Mucosa of stomach (tissue), 1 donor: ENCODE measurements around the gene S100A2.
A peak's percentile ranks its signal among the peaks of the same experiment; 100 is the strongest.

Experiments
- H3K27me3 ChIP-seq: one replicate; pipeline ENCODE4 v1.7.0; 2013; ENCODE audit warnings: mild to moderate bottlenecking, low read length; ENCODE audit not compliant: control insufficient read depth, insufficient read depth
- H3K36me3 ChIP-seq: one replicate; pipeline ENCODE4 v1.7.0; 2013; ENCODE audit warnings: low read length; ENCODE audit not compliant: control insufficient read depth, insufficient read depth
- H3K4me1 ChIP-seq: one replicate; pipeline ENCODE4 v1.7.0; 2013; ENCODE audit warnings: mild to moderate bottlenecking, low read length; ENCODE audit not compliant: control insufficient read depth, insufficient read depth
- H3K4me3 ChIP-seq: one replicate; pipeline ENCODE4 v1.7.0; 2013; ENCODE audit warnings: low read length
- H3K9ac ChIP-seq: one replicate; pipeline ENCODE4 v1.7.0; 2013; ENCODE audit warnings: mild to moderate bottlenecking, low read length, moderate library complexity
- H3K9me3 ChIP-seq: one replicate; pipeline ENCODE4 v1.7.0; 2013; ENCODE audit warnings: mild to moderate bottlenecking, low read length, moderate library complexity; ENCODE audit not compliant: control insufficient read depth
- donor health status: Pancreatic carcinoma.

The S100A2 gene

DNA sequence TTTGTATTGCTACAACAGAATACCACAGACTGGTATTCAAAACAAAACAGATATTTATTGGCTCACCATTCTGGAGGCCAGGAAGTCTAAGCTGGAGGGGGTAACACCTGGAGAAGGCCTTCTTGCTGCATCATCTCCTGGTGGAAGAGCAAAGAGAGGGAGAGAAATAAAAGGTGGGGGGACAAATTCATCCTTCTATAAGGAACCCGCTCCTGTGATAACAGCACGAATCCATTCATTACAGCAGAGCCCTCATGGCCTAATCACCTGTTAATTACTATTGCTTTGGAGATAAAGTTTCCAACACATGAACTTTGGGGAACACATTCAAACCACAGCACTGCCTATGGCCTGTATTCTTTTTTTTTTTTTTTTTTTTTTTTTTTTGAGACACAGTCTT lies 5.4 kb downstream of the S100A2 start:
- H3K9me3 ChIP-seq, result no peaks in the 10 kb centered on the region
- H3K4me1 ChIP-seq, result peaks cover 1% of the 10 kb centered on the region
- no peaks in the 10 kb centered on the region for H3K27me3 ChIP-seq
- no peak overlapping the region for H3K4me3 ChIP-seq
- H3K9ac ChIP-seq, result no peak overlapping the region
- no peaks in the 10 kb centered on the region for H3K36me3 ChIP-seq

DNA sequence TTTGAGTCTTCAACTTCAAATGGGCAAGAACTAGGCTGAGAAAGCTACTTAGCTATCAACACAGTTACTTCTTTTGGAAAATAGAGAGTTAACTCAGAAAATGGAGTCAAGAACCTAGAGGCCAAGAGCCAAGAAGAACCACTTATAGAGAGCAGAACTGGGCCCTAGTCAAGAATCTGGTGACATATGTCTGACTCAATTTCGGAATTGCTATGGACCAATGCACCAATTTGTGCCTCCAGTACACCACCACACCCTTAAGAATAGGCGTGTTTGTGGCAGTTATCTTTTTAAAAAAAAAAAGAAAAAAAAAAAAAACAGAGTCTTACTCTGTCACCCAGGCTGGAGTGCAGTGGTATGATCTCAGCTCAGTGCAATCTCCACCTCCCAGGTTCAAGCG lies 7.8 kb downstream of the S100A2 start:
- Histone ChIP-seq H3K9ac (no peak overlapping the region), H3K36me3 (no peaks in the 10 kb centered on the region), H3K9me3 (no peaks in the 10 kb centered on the region), H3K27me3 (no peaks in the 10 kb centered on the region), H3K4me3 (no peak overlapping the region), H3K4me1 (peaks cover 10% of the 10 kb centered on the region)

DNA sequence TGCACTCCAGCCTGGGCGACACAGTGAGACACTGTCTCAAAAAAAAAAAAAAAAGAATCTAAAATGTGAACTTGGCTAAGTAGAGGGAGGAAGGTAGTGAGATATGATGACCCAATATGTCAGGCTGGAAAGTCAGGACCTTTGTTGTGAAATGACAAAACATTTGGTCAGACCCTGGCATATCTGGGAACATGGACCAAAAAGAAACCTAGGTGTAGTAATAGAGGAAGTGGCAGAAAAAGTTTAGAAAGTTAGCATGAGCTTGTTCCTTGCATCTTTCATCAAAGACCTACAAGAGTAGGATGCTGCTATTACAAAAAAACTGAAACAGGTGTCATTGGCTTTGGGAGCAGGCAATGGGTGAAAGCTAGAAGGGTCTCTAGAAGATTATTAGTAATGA lies 9.3 kb downstream of the S100A2 start:
- Histone ChIP-seq H3K4me1 (peaks cover 10% of the 10 kb centered on the region), H3K4me3 (no peak overlapping the region), H3K9ac (no peak overlapping the region), H3K9me3 (no peaks in the 10 kb centered on the region), H3K27me3 (no peaks in the 10 kb centered on the region), H3K36me3 (no peaks in the 10 kb centered on the region)

DNA sequence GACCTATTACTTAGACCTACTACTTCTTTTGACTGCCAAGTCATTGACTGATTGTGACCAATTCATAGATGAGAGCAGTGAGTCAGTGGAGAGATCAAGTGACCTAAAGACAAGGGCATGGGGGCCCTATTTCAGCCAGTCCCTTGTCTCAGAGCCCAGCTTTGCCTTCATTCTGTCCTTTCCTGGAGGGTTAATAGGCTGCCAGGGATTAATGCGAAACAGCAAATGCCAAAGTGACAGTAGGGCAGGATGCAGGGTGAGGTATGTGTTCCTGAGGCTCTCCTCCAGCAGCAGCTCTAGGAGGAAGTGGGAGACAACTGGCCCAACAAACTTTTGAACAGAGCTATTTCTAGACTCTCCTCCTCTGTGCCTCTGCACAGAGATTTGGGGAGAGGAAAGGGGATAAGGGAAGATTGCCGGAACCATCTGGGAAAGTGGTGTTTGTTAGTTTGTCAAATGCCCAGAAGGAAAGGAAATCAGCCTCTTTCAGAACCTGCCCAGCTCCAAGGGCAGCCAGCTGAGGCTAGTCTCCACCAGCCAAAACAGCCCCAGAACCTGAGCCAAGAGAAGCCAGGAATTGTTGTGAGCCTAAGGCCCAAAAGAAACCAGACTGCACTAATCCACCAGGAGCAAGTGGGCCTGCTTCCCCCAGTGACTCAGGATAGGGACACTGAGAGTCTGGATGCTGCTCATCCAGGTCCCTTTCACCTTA lies 11.7 kb downstream of the S100A2 start:
- Histone ChIP-seq H3K4me3 (no peak overlapping the region), H3K27me3 (no peaks in the 10 kb centered on the region), H3K9ac (no peak overlapping the region), H3K9me3 (no peaks in the 10 kb centered on the region), H3K4me1 (peaks cover 18% of the 10 kb centered on the region), H3K36me3 (no peaks in the 10 kb centered on the region)

DNA sequence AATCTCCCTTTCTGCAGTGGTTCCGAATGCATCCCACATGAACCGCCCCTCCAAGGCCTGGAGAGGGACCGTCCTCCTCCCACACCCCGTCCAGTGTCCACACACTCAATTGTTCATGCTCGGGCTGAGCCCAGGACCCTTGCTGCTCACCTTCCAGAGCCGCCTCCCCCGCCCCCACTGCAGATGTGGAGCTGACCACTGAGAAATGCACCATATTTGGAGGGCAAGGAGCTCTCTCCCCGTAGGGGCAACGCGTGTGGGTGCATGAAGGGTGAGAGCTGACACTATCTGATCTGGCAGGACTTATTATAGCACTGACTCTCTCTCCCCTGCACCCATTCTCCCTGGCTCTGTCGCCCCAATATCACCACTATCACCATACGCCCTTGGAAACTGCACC lies 12.5 kb downstream of the S100A2 start:
- H3K36me3 ChIP-seq, result no peaks in the 10 kb centered on the region
- H3K4me1 ChIP-seq, result peaks cover 27% of the 10 kb centered on the region

DNA sequence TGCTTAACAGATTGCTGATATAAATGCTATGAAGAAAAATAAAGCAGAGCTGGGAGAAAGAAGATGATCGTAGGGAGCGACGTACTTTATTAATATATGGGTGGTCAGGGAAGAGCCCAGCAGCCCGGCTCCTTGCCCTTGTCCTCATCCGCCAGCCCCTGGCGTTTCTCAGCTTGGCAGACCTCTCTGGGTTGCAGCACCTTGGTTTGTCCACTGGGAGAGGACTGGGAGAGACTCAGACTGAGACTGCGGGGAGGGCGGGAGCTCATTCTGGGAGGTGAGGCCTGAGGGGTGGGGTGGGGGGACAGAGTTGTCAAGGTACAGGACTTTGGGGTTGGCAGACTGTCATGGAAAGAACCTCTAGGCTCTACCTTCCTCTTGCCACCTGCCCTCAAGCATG lies 13.3 kb downstream of the S100A2 start:
- H3K4me1 ChIP-seq, result peaks cover 34% of the 10 kb centered on the region
- H3K9me3 ChIP-seq, result no peaks in the 10 kb centered on the region
- no peak overlapping the region for H3K4me3 ChIP-seq
- H3K36me3 ChIP-seq, result no peaks in the 10 kb centered on the region
- no peak overlapping the region for H3K9ac ChIP-seq
- no peaks in the 10 kb centered on the region for H3K27me3 ChIP-seq

More for the DNA sequence above, 12.5 kb downstream of the S100A2 start:
- Histone ChIP-seq H3K27me3 (no peaks in the 10 kb centered on the region), H3K4me3 (no peak overlapping the region), H3K9me3 (no peaks in the 10 kb centered on the region), H3K9ac (no peak overlapping the region)

DNA sequence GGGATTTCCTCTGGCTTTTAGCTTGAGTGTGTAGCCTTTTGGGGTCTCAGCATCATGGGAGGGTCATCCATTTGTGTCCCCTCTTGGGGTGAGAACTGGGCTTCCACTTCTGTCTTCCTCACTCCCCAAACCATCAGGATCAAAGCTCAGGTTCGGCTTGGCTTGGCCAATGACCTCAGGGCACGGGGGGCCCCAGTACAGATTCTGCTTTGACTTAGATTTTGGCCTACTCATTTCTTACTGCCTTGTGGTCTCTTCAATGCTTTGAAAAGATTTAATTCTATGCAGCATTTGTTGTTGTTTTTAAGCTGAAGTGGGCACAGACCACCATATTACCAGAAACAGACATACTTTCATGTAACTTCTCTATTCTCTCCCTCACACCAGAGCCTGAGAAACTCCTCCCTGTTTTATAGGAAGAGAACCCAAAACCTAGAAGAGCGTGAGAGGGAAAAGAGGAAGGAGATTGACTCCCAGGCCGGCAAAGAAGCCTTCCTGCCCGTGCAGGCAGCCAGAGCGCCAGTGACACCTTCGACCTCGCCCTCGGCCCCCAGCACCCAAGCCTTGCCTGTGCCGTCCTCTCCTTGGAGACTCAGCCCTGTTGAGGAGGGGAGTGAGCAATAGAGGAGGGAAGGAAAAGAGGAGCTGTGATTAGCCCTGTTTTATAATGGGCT lies 14.7 kb downstream of the S100A2 start:
- H3K4me1 ChIP-seq, result peaks cover 48% of the 10 kb centered on the region

DNA sequence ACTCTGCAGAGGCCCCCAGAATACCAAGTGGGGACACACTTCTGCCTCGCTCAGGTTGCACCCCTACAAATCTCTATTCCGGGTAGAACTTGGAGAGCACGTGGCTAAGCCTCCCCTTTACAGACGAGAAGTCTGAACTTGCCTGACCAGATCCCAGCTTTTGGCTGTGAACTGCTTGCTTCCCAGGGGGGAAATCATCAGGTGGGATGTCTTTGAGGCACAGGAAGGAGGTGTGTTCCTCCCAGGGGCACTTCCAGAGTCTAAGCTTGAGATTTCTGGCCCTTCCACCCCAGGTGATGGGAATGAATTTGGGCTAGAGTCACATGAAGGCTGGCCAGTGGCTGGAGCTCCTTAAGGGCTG lies 15.3 kb downstream of the S100A2 start:
- Histone ChIP-seq H3K9me3 (no peaks in the 10 kb centered on the region), H3K4me1 (peaks cover 53% of the 10 kb centered on the region), H3K4me3 (no peak overlapping the region), H3K27me3 (no peaks in the 10 kb centered on the region), H3K36me3 (no peaks in the 10 kb centered on the region), H3K9ac (no peak overlapping the region)

More for the DNA sequence above, 14.7 kb downstream of the S100A2 start:
- Histone ChIP-seq H3K27me3 (no peaks in the 10 kb centered on the region), H3K9me3 (no peaks in the 10 kb centered on the region), H3K4me3 (no peak overlapping the region), H3K9ac (no peak overlapping the region), H3K36me3 (no peaks in the 10 kb centered on the region)

DNA sequence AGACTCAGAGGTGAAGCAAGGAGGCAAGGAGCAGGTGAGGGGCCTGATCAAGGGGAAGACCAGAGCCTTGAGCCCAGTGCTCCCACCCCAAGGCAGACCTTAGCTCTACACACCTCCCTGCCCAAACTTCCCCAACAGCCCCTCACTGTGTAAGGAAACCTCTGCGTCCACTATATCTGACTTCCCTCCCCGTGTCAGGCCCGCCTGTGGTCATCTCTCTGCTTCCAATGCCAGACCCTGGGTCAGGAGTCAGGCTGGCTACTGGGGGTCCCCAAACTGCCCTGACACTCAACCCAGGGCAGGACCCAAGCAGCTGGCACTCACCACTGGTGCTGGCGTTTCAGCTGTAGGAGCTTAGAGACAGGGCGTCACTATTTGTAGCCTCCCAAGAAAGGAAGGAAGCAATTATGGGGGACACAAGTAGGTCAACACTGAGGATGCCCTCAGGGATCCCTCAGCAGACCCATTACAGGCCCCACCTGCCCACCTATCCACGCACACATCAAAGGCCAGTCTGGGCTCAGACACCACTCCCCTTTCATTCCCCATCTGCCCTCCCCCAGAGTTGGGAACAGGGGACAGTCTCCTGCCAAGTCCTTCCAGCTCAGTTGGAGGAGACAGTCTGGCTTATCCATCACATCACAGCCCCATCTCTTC lies 15.8 kb downstream of the S100A2 start:
- H3K4me1 ChIP-seq, result peaks cover 57% of the 10 kb centered on the region
- H3K36me3 ChIP-seq, result no peaks in the 10 kb centered on the region
- no peak overlapping the region for H3K9ac ChIP-seq
- no peaks in the 10 kb centered on the region for H3K27me3 ChIP-seq
- H3K4me3 ChIP-seq, result no peak overlapping the region
- no peaks in the 10 kb centered on the region for H3K9me3 ChIP-seq

DNA sequence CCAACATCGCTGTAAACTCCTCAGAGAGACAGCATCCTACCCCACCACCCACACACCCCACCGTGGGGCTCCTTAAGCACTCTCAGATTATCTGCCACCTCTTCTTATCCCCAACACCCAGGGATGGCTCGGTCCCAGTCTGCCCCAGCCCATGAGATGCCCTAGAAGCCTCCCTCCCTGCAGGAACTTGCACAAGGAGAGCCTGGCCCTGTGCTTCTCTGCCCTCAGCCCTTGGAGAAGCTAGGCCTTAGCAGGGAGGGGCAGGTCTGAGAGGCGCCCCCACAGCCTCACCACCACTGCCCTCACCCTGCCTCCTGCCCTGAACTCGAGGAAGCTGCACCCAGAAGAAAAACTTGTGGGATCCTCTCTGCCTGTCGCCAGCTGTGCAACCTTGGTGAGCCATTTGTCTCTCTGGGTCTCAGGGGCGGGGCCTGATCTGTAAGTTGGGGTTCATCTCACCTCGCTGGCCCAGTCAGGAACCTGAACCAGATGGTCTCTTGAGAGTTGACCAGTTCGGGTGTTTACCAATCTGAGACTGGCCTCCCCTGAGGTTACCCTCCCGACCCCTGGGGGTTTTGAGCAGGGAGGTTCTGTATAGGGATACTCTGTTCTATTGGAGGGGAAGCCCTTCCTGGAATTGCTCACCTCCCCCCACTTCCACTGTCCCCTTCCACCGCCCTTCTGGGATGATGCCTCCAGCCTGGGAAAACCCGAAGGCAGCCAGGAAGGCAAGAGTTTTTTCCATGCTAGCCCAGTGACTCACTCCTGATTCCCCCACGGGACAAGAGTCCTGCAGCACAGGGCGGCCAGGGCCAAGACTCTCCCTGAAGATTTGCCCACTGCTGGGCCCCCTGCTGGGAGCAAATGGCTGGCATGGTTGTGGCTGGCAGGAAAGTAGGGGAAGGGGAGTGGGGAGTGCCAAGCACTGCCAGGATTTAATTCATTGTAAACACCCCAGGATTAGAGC lies 16.6 kb downstream of the S100A2 start, which contains the start of gene S100A3:
TSS of gene S100A3 (minus strand) at position 537 of the 967 bp plus-strand sequence. CDS start 773 bp downstream, outside the sequence.
- Histone ChIP-seq H3K4me3 (no peak within 1 kb of the TSS), H3K9ac (peak within 1 kb of the TSS; percentile 23), H3K27me3 (no peaks in the 10 kb centered on the region), H3K36me3 (no peaks in the 10 kb centered on the region), H3K4me1 (peaks cover 65% of the 10 kb centered on the region), H3K9me3 (no peaks in the 10 kb centered on the region)

DNA sequence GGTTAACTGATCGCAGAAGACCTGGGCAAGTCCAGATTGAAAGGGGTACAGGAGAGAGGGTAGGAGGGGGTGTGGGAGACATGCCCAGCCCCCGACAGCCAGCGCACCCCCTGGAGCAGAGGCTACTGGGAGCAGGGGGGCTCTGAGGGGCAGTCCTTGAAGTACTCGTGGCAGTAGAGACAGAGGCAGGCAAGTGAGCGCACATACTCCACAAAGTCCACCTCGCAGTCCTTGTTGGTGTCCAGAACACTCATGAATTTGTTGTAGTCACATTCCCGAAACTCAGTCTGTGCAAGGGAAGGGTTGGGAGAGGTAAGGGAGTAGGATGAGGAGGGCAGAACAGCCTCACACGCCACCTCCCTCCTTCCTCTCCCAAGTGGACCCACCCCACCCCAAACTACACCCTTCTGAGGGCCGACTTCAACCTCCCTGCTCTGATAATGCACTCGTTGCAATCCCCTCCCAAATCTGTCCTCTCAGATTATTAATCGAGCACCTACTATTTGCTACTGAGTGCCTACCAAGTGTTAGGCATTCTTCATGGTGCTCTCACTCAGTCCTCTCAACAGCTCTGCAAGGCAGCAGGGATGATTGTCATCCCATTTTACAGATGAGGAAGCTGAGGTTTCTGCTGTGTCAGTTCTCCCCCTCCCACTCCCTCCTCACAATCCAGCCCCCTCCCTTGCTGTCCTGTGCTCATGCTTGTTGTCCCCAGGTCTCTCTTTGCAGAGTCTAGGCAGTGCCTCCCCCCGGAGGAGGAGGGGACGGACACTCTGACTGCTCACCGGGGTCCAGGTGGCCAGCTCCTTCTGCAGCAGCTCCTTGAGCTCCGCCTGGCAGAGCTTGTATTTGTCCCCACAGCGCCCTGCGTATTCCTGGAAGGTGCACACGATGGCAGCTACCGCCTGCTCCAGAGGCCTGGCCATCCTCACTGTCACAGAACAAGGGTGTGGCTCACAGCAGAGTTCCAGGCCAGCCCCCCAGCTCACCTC lies 17.8 kb downstream of the S100A2 start:
- Histone ChIP-seq H3K4me1 (peaks cover 68% of the 10 kb centered on the region), H3K36me3 (no peaks in the 10 kb centered on the region), H3K9ac (peak overlapping the region; percentile 23), H3K4me3 (no peak overlapping the region), H3K9me3 (no peaks in the 10 kb centered on the region), H3K27me3 (no peaks in the 10 kb centered on the region)
